Coronary artery (tissue), 2 donors: ENCODE results near the gene ZNF205.
"Not testable (repeated sequence)": the region's sequence is repeated elsewhere in the genome, so short reads cannot be mapped to it uniquely, and the experiment has no call there.

Experiments used
- DNase-seq: peaks from one replicate; pipeline ENCODE4 v3.0.0-alpha.2; 2017; ENCODE audit warnings: low spot score
- H3K27ac ChIP-seq, 2 donors: fragments of 200-600 bp; sonication (generic); one replicate each; pipeline ENCODE4 v1.5.1; 2016 to 2019
- H3K4me3 ChIP-seq: fragments of 200-600 bp; sonication (generic); 2 replicates; pipeline ENCODE4 v1.5.1; 2016; ENCODE audit warnings: mild to moderate bottlenecking, moderate library complexity
- TF ChIP-seq, protein P1 (sequence below): fragments of 200-600 bp; sonication (generic); IDR thresholded peaks from one replicate; pipeline ENCODE4 v1.5.1; 2019; ENCODE audit warnings: antibody characterized with exemption

The ZNF205 gene

DNA sequence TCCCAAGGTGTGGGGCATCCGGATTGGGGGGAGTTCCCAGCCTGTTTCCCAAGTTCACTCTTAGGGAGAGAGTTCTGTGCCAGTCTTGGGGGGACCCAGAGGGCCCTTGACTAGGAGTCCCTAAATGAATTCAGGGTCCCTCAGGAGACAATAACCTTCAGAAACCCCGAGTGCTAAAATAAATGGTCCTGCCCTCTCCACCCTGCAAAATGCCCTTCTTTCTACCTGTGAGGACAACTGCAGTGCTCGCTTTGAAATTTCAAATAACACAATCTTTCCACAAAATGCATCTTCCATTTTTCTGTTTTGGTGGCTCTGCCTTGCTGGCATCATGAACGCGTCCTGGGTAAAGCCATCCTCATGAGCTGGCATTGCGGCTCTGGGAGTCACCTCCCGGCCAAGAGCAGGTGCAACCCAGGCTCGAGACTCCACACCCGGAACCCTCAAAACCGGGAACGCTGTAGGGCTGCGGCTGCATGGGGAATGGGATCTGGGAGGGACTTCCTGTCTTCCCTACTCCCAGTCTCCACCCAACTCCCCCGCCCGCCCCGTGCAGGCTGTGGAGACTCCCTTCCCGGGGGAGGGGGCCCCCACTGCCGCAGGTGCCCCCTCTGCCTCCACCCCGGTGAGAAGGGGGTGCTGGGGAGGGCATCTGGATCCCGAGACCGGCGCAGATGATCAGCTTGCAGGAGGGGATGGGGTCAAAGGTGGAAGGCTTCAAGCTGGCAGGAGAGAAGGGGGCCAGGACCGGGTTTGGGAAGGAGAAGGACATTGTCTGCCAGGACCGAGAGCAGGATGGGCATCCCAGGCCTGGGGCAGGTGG lies at the start of gene ZNF205:
TSS of gene ZNF205 (plus strand) at position 529 of the 823 bp plus-strand sequence. CDS start 845 bp downstream, outside the sequence.
- no peak for DNase-seq
- TF ChIP-seq, protein P1, sequence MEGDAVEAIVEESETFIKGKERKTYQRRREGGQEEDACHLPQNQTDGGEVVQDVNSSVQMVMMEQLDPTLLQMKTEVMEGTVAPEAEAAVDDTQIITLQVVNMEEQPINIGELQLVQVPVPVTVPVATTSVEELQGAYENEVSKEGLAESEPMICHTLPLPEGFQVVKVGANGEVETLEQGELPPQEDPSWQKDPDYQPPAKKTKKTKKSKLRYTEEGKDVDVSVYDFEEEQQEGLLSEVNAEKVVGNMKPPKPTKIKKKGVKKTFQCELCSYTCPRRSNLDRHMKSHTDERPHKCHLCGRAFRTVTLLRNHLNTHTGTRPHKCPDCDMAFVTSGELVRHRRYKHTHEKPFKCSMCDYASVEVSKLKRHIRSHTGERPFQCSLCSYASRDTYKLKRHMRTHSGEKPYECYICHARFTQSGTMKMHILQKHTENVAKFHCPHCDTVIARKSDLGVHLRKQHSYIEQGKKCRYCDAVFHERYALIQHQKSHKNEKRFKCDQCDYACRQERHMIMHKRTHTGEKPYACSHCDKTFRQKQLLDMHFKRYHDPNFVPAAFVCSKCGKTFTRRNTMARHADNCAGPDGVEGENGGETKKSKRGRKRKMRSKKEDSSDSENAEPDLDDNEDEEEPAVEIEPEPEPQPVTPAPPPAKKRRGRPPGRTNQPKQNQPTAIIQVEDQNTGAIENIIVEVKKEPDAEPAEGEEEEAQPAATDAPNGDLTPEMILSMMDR = no peak
- Histone ChIP-seq H3K4me3 (peak within 1 kb of the TSS; percentile 97), H3K27ac (peak within 1 kb of the TSS; percentile 38 to 76)

DNA sequence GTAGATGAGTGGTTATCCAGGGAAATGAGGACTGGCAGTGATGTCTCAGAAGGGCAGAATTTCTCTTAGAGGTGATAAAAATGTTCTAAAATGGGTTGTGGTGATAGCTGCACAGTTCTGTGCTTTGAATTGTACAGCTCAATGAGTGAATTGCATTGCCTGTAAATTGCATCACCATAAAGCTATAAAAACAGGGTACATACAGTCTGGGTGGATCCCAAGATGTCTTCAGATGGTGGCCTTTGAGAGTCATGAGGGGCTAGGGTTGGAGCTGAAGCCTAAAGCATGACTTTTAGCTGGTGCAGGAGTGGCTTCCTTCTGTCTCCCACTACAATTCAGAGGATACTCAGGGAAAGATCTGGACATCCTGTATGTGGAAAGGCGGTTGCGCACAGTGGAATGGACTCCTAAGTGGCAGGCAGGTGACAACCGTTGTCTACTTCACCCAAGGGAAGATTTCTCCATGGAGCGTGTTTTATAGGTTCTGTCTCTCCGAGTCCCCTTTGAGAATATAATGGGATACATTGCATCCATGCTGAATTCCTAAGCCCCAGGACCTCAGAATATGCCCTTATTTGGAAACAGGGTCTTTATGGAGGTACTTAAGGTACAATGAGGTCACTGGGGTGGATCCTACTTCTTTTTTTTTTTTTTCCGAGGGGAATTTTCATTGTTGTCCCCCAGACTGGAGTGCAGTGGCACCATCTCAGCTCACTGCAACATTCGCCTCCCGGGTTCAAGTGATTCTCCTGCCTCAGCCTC lies 48.6 kb upstream of the ZNF205 start:
- no peak for DNase-seq
- TF ChIP-seq, protein P1 = no peak
- Histone ChIP-seq H3K4me3 (no peak overlapping the region), H3K27ac (no peak overlapping the region)

- no peak for DNase-seq
- Histone ChIP-seq H3K27ac (peak within 1 kb of the TSS; percentile 12 to 75), H3K4me3 (peak within 1 kb of the TSS; percentile 64)
- TF ChIP-seq, protein P1 = no peak
Measured at GRCh38 chr16:3065069-3065741, 47.2 kb upstream of the ZNF205 start, which contains the start of gene IL32. IL32 (plus strand) TSS chr16:3065640; CDS start chr16:3065812, 172 bp downstream.

DNA sequence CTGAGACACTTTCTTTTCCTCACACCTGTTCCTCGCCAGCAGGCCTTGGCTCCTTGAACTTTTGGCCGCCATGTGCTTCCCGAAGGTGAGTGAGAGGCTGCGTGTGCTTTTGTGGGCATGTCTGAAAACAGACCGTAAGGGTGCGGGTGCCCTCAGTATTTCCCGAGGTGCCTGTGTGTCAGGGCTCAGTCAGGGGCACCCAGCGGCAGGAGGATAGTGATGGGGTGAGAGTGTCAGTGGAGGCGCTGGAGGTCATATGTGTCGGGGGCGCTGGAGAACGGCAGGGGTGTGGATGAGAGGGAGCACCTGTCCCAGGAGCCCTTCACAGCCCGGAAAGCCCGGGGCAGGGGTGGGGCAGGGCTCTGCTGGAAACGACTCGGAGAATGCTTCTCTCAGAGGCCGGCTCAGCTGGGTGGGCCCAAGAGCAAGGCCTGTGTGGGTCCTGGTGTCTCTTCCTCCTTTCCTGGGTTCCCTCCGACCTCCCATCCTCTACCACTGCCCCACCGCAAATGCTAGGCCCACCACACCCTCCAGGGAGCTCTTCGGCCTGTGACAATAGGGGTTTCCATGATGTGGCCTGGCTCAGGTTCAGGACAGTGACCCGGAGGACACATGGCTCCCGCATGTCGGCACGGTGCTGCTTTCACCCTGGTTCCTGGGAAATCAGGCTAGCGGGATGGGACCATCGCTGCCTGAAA lies 46.5 kb upstream of the ZNF205 start:
- Histone ChIP-seq H3K27ac (peak overlapping the region in 1 of 2 donors; percentile 75), H3K4me3 (peak overlapping the region; percentile 64)
- DNase-seq = no peak
- TF ChIP-seq, protein P1 = no peak

DNA sequence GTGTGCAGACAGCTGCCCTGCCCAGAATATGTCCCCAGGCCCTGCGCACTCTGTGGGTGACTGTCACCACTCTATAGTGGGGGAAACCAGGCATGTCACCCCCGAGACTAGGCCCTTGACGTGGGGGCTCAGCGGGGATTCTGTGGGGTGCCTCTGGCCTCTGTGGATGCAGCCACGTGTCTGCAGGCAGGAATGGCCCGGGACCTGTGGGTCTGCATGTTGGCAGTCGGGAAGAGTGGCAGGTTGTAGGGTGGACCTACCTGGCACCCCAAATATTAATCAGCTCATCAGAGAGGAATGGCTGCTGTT lies 46.0 kb upstream of the ZNF205 start:
- peak overlapping the region in 1 of 2 donors; percentile 75 for H3K27ac ChIP-seq
- DNase-seq = no peak
- TF ChIP-seq, protein P1 = no peak
- peak overlapping the region; percentile 64 for H3K4me3 ChIP-seq

DNA sequence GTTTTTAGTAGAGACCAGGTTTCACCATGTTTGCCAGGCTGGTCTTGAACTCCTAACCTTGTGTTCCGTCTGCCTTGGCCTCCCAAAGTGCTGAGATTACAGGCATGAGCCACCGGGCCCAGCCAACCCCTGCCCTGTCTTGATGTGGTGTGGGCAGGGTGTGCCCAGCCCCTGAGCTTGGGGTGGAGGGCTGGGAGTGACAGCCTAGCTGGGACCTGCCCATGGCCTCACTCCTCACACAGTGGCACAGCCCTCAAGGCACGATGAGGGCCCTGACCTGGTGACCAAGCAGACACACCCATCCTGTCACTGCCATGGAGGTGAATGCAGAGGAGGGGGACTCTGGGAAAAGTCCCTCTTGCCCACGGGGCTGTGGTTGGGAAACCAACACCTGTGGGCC lies 43.9 kb upstream of the ZNF205 start:
- DNase-seq = no peak
- Histone ChIP-seq H3K4me3 (no peak overlapping the region), H3K27ac (no peak overlapping the region)
- TF ChIP-seq, protein P1 = no peak

- not testable (repeated sequence) for H3K27ac ChIP-seq, H3K4me3 ChIP-seq, DNase-seq
Measured at GRCh38 chr16:3069146-3069545, 43.2 kb upstream of the ZNF205 start.
